22Rv1 (cell line): ENCODE measurements around the gene KRTAP10-2.

Experiments
- ZFX ChIP-seq: fragments of 450-650 bp; IDR thresholded peaks from 2 replicates; pipeline ENCODE4 v1.6.1; 2017; ENCODE audit warnings: antibody characterized with exemption, borderline replicate concordance
- TF ChIP-seq, protein P1 (sequence below): fragments of 450-650 bp; IDR thresholded peaks from 2 replicates; pipeline ENCODE4 v1.5.1; 2017; ENCODE audit warnings: mild to moderate bottlenecking

- TF ChIP-seq, protein P1, sequence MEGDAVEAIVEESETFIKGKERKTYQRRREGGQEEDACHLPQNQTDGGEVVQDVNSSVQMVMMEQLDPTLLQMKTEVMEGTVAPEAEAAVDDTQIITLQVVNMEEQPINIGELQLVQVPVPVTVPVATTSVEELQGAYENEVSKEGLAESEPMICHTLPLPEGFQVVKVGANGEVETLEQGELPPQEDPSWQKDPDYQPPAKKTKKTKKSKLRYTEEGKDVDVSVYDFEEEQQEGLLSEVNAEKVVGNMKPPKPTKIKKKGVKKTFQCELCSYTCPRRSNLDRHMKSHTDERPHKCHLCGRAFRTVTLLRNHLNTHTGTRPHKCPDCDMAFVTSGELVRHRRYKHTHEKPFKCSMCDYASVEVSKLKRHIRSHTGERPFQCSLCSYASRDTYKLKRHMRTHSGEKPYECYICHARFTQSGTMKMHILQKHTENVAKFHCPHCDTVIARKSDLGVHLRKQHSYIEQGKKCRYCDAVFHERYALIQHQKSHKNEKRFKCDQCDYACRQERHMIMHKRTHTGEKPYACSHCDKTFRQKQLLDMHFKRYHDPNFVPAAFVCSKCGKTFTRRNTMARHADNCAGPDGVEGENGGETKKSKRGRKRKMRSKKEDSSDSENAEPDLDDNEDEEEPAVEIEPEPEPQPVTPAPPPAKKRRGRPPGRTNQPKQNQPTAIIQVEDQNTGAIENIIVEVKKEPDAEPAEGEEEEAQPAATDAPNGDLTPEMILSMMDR = no peak
- TF ChIP-seq ZFX = no peak
These were observed 22.7 kb downstream of the KRTAP10-2 start for GRCh38 chr21:44528634-44528995.
